Jurkat, Clone E6-1 (cell line): ENCODE measurements around the gene OR52E5. TPM values are rescaled to one million over a fixed set of nuclear protein-coding genes. Genes with fewer than 3 reads are reported as not detected.

Experiments
- DNase-seq: peaks from one replicate; pipeline ENCODE4 v3.0.0-alpha.2; 2011; ENCODE audit warnings: low read depth, low spot score
- H3K4me3 ChIP-seq: 2 replicates; pipeline ENCODE4 v1.5.1; 2011; ENCODE audit warnings: mild to moderate bottlenecking, low read length, control low read depth, moderate library complexity
- polyA plus RNA-seq: library from polyadenylated mRNA; unstranded; fragments of >200 nt; gene quantifications from one replicate; pipeline ENCODE4 v1.2.1, GENCODE V29; 2012; ENCODE audit warnings: missing spikeins; ENCODE audit not compliant: insufficient read length, insufficient read depth

The OR52E5 gene
- polyA plus RNA-seq: not detected

DNA sequence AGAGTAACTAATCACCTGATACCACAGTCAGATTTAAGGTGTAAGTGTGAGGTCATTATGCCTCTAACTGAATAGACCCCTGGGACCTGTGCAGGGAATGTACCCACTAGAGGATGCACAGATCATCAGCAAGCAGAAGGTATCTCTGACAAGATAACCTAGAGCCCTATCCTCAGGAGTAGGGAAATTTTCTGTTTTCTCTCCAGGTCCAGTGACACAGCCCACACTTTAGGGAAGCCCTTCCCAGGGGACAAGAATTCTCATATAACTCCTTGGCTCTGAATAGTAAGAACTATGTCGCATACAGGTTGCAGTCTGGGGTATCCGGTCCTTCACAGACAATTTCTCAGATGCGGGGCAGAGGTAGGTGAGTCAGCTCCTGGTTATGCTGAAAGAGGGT, at the start of gene OR52E5:
Gene OR52E5, plus strand, starts transcription at position 301 of the 400 bp plus-strand sequence. CDS start 7,569 bp downstream, outside the sequence.
- no peak within 1 kb of the TSS for H3K4me3 ChIP-seq
- DNase-seq: no peak

DNA sequence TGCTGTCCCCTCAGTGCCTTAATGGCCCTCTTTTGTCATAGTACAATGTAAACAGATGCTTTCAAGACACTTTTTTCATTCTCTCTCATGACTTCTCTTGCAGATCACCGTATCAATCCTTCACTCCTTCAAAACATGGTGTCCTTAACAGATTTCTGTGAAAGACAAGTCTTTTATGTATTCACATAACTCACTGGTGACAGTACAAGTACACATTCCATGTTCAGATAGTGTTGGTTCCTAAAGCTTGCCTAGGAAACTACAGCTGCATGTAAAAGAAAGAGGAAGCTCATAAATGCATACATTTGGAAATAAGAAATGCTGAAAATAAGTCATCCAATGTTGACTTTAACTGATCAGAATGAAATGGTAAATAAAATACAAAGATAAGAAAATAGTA, 46.3 kb upstream of the OR52E5 start:
- no peak for DNase-seq
- H3K4me3 ChIP-seq: no peak overlapping the region

DNA sequence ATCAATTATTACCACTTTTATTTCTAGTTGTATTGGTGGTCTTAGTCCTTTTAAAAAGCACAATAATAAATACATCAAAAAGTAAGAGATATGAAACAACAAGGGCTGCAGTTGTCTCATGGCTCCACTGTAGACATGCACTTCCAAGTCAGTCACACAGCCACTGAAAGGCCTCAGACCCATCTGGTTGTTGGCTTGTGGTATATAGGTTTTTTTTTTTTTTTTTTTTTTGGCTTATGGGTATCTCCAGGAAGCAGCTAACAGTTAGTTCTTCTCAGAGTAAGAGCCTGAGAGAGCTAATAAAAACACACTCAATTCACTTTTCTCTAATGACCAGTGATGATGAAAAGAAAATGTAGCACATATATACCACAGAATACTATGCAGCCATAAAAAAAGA, 45.3 kb upstream of the OR52E5 start:
- H3K4me3 ChIP-seq: no peak overlapping the region
- peak; percentile 77 for DNase-seq

DNA sequence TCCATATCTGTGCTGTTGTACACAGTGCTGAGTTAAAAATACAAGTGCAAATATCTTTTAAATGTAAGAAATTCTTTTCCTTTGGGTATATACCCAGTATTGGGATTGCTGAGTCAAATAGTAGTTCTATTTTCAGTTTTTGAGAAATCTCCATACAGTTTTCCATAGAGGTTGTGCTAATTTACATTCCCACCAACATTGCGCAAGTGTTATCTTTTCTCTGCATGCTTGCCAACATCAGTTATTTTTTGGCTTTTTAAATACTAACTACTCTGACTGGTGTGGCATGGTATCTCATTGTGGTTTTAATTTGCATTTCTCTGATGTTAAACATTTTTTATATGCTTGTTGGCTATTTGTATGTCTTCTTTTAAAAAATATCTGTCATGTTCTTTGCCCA, 42.0 kb upstream of the OR52E5 start:
- peak; percentile 33 for DNase-seq
- no peak overlapping the region for H3K4me3 ChIP-seq

DNA sequence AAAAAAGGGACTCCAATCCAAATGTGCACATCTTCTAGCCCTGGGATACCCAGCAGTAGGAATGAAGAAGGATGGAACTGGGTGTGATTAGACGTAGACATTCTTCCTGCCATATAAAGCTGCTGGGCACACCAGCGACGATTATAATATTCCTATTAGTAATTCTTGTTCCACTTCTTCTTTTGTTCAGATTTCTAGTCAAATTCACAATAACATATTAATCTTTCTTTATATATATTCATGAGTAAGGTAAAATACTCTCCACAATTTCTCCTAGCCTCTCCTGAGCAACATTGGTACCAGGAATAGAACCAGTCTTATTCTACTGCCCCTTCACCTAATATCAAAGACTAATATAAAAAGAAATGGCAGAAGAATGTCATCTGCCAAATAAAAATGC, 35.4 kb upstream of the OR52E5 start, which contains the start of gene OR52E8:
Gene OR52E8, minus strand, starts transcription at position 101 of the 400 bp plus-strand sequence. Its CDS starts 0 bp downstream, at position 101.
- no peak within 1 kb of the TSS for H3K4me3 ChIP-seq
- DNase-seq: no peak

DNA sequence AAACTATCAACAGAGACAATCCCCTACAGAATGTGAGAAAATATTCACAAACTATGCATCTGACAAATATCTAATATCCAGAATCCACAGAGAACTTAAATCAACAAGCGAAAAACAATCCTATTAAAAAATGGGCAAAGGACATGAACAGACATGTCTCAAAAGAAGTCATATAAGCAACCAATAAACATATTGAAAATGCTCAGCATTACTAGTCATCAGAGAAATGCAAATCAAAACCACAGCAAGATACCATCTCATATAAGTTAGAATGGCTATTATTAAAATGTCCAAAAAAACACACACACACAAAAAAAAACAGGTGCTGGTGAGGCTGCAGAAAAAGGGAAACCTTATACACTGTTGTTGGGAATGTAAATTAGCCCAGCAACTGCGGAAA, 27.2 kb upstream of the OR52E5 start:
- H3K4me3 ChIP-seq: no peak overlapping the region
- no peak for DNase-seq

DNA sequence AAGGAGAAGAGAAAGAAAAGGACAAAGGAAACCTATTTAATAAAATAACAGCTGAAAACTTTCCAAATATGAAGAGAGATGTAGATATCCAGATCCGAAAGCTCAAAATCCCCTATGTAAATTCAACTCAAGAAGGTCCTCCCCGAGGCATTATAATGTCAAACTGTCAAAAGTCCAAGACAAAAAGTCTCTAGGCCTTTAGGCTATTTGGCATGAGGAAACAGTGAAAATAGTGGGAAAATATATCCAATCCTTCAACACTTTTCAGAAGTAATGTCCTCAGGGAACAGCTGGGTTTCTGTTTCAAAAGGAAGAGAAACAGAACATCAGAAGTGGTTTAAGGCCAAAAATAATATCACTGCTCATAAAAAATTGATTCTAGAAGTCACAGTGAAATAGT, 14.4 kb upstream of the OR52E5 start:
- no peak overlapping the region for H3K4me3 ChIP-seq
- DNase-seq: no peak

DNA sequence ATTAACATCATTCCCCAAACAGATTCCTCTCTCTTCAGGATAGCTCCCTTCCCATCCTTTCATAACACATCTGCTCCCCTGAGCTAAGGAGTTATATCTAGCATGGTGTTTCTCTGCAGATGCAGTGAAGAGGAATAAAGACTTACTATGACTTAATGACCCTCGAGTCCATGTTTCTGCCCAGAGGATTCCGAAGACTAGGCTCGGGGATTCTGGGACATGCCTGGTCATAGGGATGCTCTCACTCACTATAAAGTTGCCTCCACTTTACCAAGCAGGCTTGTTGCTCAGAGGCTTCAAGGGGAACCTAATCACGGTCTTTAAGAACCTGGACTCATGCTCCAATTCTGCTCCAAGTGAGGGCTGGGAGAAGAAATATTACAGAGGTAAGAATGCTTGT, 12.7 kb upstream of the OR52E5 start, which contains the start of gene OR52E4:
Gene OR52E4, plus strand, starts transcription at position 301 of the 400 bp plus-strand sequence. CDS start 3,664 bp downstream, outside the sequence.
- no peak for DNase-seq
- no peak within 1 kb of the TSS for H3K4me3 ChIP-seq

DNA sequence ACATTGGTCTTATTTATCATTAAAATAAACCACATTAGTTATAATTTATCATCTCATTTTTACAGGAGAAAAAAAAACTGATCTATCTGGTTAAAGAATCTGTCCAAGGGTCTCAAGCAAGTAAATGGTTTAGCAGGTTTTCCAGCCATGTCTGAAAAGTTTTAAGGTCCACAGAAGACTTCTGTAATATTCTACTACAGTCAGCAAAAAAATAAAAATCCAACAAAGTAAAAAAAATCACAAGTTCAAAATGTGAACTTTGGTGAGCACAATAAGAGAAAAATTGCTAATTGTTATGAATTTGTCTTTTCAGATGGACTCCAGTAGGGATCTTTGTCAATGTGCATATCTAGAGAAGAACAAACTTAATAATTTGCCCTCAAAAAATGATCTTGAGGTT, 11.3 kb upstream of the OR52E5 start:
- H3K4me3 ChIP-seq: no peak overlapping the region
- DNase-seq: no peak

DNA sequence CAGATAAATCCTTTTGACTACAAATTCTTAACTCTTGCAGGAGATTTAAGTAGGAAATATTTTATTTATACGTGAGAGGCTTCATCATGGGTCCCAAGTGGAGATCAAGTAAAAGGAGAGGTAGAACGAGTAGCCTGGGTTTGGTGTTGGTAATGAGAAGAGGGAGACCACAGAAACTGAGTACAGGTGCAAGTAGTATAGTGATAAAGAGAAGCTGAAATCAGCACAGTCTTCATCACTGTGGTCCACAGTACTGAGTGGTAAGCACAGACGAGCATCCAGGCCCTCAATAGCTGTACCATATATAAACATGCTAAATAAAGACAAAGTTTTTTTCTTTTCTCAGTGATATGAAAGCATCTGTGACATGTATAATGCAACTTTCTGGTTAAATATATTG, 5.8 kb upstream of the OR52E5 start:
- H3K4me3 ChIP-seq: no peak overlapping the region
- no peak for DNase-seq

DNA sequence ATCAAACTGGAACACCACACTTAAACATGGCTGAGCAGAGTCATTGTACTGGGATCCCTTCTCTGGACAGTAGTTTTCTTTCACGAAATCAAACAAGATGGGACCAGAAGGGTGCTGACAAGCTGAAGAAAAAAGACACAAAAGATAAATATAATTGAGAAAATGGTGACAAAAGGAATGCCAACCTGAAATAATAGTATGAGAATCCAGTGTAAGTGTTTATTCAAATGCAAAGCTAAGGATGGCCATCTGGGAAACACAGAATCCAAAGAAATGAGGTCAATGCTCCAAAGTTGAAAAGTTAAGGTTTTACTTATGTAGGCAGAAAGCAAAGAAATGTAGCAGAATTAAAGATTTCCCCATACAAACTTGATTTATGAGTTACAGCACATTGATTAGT, 5.3 kb upstream of the OR52E5 start:
- no peak for DNase-seq
- H3K4me3 ChIP-seq: no peak overlapping the region

DNA sequence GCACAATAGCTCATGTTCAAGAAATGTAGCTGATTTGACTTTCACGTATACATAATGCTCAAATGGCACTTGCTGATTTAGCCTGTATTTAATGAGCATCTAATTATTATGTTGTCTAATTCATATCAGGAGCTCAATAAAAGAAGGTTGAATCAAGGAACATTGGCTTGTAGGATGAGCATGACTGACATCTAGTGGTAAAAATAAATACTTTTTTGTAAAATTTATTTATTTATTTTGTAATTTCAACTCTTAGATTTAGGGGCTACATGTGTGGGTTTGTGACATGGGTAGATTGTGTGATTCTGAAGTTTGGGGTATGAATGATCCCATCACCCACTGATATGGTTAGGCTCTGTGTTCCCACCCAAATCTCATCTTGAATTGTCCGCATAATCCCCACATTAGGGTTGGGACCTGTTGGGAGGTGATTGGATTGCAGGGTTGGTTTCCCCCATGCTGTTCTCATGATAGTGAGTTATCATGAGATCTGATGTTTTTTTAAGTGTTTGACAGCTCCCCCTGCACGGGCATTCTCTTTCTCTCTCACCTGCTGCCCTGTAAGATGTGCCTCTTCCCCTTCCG, 1.7 kb upstream of the OR52E5 start:
- DNase-seq: peak; percentile 17

DNA sequence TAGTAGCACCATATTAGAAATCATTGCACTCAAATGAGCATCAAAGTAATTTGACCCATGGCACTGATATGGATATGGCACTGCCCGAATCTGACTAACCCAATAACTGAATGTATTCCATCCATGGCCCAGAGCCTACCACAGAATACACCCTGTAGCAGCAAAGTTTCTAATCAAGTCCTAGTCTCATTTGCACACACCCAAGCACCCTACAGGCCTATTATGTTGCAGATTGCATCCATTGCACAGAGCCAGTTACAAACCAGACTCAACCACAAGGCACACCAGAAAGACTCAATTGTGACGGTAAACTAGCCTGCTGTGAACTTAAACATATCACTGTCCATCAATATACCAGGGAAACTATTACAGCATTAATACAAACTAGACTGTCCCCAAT, 6.5 kb downstream of the OR52E5 start:
- no peak for DNase-seq
- no peak overlapping the region for H3K4me3 ChIP-seq

More for the DNA sequence above, 1.7 kb upstream of the OR52E5 start:
- H3K4me3 ChIP-seq: no peak overlapping the region

DNA sequence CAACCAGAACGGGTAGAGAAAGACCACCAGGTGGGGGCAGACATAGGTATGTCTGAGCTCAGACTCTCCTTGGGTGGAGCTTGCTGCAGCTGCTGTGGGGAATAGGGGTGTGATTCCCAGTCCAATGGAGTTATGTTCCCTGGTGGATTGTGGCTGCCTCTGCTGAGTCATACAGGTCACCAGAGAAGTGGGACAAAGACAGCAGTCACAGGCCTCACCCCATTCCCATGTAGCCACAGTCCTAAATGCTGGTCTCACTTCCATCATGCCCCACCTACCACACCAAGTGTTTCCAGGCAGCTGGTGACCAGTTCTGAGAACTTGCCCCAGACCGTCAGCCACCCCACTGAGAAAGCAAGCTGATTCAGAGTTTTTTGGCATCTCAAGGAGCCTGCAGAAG, 17.5 kb downstream of the OR52E5 start:
- no peak for DNase-seq
- no peak overlapping the region for H3K4me3 ChIP-seq

DNA sequence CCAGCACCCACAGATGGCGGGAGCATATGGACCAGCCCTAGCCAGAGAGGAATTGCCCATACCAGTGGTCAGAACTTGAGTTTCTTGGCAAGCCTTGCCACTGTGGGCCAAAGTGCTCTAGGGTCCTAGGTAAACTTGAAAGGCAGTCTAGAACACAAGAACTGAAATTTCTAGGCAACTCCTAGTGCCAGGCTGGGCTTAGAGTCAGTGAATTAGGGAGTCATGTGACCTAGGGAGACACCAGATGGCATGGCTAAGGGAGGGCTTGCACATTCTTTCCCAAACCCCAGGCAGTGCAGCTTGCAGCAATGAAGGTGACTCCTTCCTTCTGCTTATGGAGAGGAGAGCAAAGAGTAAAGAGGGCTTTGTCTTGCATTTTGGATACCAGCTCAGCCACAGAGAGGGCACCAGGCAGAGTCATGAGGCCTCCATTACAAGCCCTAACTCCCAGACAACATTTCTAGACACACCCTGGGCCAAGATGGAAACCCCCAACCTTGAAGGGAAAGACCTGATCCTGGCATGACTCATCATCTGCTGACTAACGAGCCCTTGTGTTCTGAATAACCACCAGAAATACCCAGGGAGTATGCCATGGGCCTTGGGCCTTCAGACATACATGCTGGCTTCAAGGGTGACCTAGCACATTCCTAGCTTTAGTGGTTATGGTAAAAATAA, 29.9 kb downstream of the OR52E5 start:
- DNase-seq: no peak

DNA sequence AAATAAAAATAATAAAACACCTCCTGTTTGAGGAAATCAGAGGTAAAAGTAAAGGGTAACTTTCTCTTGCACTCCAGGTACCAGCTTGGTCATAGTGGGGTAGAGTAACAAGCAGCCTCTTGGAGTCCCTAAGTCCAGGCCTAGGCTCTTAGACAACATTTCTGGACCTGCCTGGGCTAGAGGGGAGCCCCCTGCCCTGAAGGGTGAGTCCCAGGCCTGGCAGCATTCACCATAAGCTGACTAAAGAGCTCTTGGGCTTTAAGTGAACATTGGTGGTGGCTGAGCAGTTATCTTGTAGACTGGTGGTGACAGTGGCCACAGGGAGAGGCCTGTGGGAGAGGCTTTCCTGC, 30.4 kb downstream of the OR52E5 start:
- no peak overlapping the region for H3K4me3 ChIP-seq
- no peak for DNase-seq

More for the DNA sequence above, 29.9 kb downstream of the OR52E5 start:
- H3K4me3 ChIP-seq: no peak overlapping the region

DNA sequence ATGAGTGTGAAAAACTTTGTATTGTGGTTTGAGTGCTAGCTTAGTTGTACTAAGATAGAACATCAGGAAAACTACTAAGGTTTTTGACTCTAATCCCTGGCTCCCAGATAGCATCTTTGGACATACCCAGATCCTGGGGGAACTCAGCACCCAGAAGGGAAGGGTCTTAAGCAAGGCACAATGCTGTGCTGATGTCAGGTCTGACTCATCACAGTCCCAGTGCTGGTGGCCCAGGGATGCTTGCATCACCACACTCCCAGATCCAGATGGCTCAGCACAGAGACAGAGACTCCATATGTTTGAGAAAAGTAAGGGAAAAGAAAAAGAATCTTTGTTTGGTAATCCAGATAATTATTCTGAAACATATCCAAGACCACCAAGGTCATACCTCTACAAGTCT, 30.8 kb downstream of the OR52E5 start:
- no peak for DNase-seq
- no peak overlapping the region for H3K4me3 ChIP-seq

DNA sequence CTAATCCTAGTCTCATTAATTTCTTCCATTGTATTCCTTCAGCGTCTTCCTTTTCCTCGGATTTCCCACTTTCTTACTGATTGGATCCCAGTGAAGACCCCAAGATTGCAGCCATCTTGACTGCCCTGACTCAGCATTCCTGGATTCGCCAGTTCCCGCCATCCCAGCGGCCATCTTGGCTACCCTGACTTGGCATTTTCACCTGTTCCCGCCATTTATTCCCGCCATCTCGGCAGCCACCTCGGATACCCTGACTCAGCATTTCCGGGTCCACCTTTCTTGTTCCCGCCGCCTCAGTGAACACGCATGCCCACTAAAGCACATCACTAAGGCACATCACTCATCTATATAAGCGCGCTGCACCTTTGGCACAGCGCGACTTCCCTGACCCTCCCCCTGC, 35.3 kb downstream of the OR52E5 start:
- no peak overlapping the region for H3K4me3 ChIP-seq
- no peak for DNase-seq

DNA sequence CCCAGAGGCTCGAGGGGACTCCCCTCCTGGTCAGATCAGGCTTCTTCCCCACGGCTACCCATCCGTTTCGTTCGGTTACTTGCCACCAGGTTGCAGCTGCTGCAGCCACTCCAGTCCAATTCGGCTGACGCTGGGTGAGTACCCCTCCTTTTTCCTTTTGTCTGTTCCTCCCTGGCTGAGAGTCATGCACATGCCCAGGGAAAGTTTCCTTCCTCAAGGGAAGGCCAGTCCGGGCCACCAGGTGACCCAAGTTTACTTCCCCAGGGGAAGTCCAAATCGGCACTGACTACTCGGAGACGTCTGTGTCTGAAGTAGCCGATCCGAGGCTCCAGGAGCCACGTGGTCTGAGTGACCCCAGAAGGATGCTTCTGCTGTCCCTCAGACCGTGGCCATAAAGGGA, 35.8 kb downstream of the OR52E5 start:
- no peak for DNase-seq
- no peak overlapping the region for H3K4me3 ChIP-seq

DNA sequence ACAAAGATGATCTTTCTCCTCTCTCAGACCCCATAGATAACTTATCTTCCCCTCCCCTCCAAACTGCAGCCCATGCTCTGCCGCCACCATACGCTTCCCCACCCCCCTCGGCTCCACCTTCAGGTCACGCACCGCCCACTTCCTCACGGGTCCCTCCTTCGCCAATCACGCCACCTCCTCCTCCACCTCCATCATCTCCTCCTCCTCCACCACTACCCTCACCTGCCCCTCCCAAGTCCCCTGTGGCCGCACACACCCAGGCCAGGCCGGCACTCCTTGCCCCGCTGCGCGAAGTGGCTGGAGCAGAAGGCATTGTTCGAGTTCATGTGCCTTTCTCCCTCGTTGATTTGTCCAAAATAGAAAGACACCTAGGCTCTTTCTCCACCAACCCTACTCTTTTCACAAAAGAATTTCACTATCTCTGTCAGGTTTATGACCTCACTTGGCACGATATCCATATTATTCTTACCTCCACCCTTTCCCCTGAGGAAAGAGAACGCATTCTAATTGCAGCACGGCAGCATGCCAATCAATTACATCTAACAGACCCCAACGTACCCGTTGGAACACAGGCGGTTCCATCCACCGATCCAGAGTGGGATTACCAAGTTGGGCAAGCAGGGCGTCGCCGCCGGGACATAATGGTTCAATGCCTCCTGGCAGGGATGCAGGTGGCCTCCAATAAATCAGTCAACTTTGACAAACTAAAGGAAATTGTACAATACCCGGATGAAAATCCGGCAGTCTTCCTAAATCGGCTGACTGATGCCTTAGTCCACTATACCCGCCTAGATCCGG, 36.8 kb downstream of the OR52E5 start:
- H3K4me3 ChIP-seq: no peak overlapping the region
- no peak for DNase-seq
